AG04450 (cell line): ENCODE data around the gene QRFP. TPM values are rescaled to one million over a fixed set of nuclear protein-coding genes. Genes with fewer than 3 reads are reported as not detected.

ENCODE experiments used
- CTCF ChIA-PET: fragments of 300-600, 350-600 bp; formaldehyde crosslinking; extraction: SDS; loops from one replicate; lab custom pipeline; 2022; ENCODE audit warnings: antibody characterized with exemption, inconsistent platforms; lab: Charles Lee
- POLR2A ChIA-PET: fragments of 350-600 bp; formaldehyde crosslinking; extraction: SDS; loops from one replicate; lab custom pipeline; 2021; ENCODE audit warnings: antibody characterized with exemption, inconsistent platforms; lab: Yijun Ruan, JAX
- DNase-seq: peaks from one replicate; pipeline ENCODE4 v3.0.0-alpha.2; 2011; ENCODE audit warnings: low read depth, low spot score
- H3K27ac ChIP-seq: one replicate; pipeline ENCODE4 v1.5.1; 2012; ENCODE audit warnings: low read depth, low read length, control low read depth
- H3K27me3 ChIP-seq: one replicate; pipeline ENCODE4 v1.6.0; 2012; ENCODE audit warnings: low read length; ENCODE audit not compliant: control insufficient read depth, insufficient read depth
- H3K4me3 ChIP-seq: 2 replicates; pipeline ENCODE4 v1.5.1; 2011; ENCODE audit warnings: mild to moderate bottlenecking, low read depth, low read length, control low read depth
- H3K9me3 ChIP-seq: 2 replicates; pipeline ENCODE4 v1.5.1; 2012; ENCODE audit warnings: low read length; ENCODE audit not compliant: control insufficient read depth, insufficient read depth
- polyA plus RNA-seq: library from polyadenylated mRNA; depleted of rRNA; stranded (reverse); fragments of >200 nt; gene quantifications from 2 replicates; pipeline ENCODE4 v1.2.3, GENCODE V29; 2011
- TF ChIP-seq, protein P1 (sequence below): IDR thresholded peaks from 2 replicates; pipeline ENCODE4 v1.5.1; 2011; ENCODE audit warnings: low read depth, low read length, control low read depth, inconsistent platforms

QRFP gene
- polyA plus RNA-seq, 1 experiment = not detected

GRCh38 chr9:130925050-130925678 is 28.6 kb upstream of the QRFP start:
- no peak for DNase-seq
- POLR2A ChIA-PET = interaction anchor here (0.6 kb wide), 1 partner anchor 79 kb away, joined by 5 read pairs; no protein-coding TSS in a partner anchor
- peaks cover 3% of the 10 kb centered on the region for H3K27me3 ChIP-seq
- H3K4me3 ChIP-seq = no peak overlapping the region
- TF ChIP-seq, protein P1, sequence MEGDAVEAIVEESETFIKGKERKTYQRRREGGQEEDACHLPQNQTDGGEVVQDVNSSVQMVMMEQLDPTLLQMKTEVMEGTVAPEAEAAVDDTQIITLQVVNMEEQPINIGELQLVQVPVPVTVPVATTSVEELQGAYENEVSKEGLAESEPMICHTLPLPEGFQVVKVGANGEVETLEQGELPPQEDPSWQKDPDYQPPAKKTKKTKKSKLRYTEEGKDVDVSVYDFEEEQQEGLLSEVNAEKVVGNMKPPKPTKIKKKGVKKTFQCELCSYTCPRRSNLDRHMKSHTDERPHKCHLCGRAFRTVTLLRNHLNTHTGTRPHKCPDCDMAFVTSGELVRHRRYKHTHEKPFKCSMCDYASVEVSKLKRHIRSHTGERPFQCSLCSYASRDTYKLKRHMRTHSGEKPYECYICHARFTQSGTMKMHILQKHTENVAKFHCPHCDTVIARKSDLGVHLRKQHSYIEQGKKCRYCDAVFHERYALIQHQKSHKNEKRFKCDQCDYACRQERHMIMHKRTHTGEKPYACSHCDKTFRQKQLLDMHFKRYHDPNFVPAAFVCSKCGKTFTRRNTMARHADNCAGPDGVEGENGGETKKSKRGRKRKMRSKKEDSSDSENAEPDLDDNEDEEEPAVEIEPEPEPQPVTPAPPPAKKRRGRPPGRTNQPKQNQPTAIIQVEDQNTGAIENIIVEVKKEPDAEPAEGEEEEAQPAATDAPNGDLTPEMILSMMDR = no peak
- no peaks in the 10 kb centered on the region for H3K9me3 ChIP-seq
- no peak overlapping the region for H3K27ac ChIP-seq
- CTCF ChIA-PET = interaction anchor here (1.0 kb wide), 1 partner anchor 59 kb away, joined by 4 read pairs; no protein-coding TSS in a partner anchor

GRCh38 chr9:130924448-130924788 is 27.8 kb upstream of the QRFP start:
- Histone ChIP-seq H3K27me3 (peaks cover 3% of the 10 kb centered on the region), H3K9me3 (no peaks in the 10 kb centered on the region), H3K27ac (no peak overlapping the region), H3K4me3 (no peak overlapping the region)
- CTCF ChIA-PET = no interaction called here
- POLR2A ChIA-PET = interaction anchor here (0.6 kb wide), 1 partner anchor 78 kb away, joined by 5 read pairs; no protein-coding TSS in a partner anchor
- TF ChIP-seq, protein P1 = no peak
- DNase-seq = no peak

DNA sequence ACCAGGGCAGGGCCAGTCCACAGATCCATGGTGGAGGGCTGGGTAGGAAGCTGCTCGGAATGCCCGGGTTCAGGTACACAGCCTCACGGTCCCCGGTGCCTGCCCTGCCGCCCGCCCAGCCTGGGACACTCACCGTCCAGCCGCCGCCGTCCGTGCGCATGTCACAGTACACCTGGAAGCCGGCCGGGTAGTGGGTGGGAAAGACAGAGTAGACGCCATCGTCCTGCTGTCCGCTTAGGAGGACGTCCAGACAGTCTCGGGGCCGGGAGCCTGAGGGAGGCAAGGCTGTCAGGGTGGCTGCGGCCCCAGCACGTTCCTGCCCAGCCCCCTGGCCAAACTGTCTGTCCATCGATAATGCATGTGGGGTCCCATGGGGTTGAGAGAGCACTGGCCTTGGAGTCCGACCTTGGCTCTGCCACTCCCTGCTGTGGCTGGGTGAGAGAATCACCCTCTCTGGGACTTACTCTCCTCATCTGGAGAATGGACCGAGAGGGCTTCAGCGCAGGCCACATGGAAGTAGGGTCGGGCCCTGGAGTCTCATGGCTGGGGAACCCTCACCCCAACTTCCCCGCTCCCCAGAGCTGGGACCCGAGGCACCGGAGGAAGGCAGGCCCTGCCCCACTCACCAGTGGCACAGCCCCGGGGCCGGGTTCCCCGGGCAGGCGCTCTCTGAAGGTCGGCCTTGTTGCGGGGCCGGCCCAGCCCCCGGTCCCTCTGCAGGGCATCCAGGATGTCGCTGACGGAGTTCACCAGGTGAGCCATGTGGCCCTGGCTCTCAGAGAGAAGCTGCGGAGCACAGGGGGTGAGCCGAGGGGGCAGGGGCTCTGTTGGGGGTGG is 27.2 kb upstream of the QRFP start:
- POLR2A ChIA-PET = interaction anchor here (0.5 kb wide), 1 partner anchor 10 kb away, joined by 4 read pairs; no protein-coding TSS in a partner anchor
- CTCF ChIA-PET = no interaction called here
- no peaks in the 10 kb centered on the region; the same call in 1 of the 2 replicates for H3K9me3 ChIP-seq

DNA sequence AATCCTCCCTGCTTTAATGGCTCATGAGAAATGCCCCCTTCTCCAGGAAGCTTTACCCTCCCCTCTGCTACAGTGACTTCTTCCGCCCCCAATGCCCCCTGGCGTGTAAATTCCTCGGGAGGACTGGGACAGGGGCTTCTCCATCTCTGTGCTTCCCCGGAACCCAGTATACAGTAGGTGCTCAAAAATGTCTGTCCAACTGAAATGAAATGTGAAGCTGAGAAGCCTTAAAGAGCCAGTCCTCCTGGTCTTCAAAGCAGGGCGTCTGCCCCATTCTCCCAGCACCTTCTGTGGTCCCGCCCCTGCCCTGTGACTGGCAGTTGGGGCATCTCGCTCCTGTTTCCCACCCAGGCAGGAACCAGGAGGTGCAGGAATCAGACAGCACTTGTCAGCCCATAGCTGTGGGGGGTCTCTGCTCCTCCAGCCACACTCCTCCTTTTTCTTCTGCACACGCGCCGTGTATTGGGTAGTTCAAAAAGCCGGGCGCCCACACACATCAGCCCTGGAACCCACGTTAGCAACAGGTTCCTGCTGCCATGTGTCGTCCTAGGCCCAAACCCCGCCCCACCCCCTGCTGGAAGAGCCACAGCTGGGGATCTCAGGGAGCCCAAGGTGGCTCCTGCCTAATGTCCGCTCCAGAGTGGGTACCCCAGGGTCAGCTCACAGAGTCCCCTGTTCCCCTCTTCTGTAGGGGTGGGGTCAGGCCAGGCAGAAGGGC is 26.4 kb upstream of the QRFP start:
- CTCF ChIA-PET = no interaction called here
- TF ChIP-seq, protein P1 = no peak
- Histone ChIP-seq H3K27ac (no peak overlapping the region), H3K27me3 (peaks cover 10% of the 10 kb centered on the region), H3K9me3 (no peaks in the 10 kb centered on the region; the same call in 1 of the 2 replicates), H3K4me3 (no peak overlapping the region)
- POLR2A ChIA-PET = interaction anchor here (0.5 kb wide), 1 partner anchor 10 kb away, joined by 4 read pairs; no protein-coding TSS in a partner anchor
- no peak for DNase-seq

More for the DNA sequence above, 27.2 kb upstream of the QRFP start:
- TF ChIP-seq, protein P1 = no peak
- no peak overlapping the region for H3K27ac ChIP-seq
- no peak overlapping the region for H3K4me3 ChIP-seq
- peaks cover 4% of the 10 kb centered on the region for H3K27me3 ChIP-seq
- no peak for DNase-seq
